ENCODE measurements around the gene PICK1. TPM values are rescaled to one million over a fixed set of nuclear protein-coding genes. Genes with fewer than 3 reads are reported as not detected.

Gene PICK1
- total RNA-seq, 3 donors from 2014 or later = 42.0 to 61.3 (median 49.9) TPM

GRCh38 chr22:38089474-38089851 lies 32.3 kb downstream of the PICK1 start:
- Histone ChIP-seq H3K27ac (no peak overlapping the region), H3K9me3 (no peaks in the 10 kb centered on the region), H3K27me3 (peaks cover 0 to 4% of the 10 kb centered on the region in 2 donors), H3K36me3 (no peaks in the 10 kb centered on the region), H3K4me1 (peaks cover 0 to 5% of the 10 kb centered on the region in 2 donors), H3K4me3 (peak overlapping the region in 2 of 3 donors; percentile 43 to 66)
- TF ChIP-seq POLR2AphosphoS5 (IDR thresholded peaks at IDR 0.05) (no peak), POLR2A (IDR thresholded peaks at IDR 0.05) (no peak)
- TF ChIP-seq, protein P1, sequence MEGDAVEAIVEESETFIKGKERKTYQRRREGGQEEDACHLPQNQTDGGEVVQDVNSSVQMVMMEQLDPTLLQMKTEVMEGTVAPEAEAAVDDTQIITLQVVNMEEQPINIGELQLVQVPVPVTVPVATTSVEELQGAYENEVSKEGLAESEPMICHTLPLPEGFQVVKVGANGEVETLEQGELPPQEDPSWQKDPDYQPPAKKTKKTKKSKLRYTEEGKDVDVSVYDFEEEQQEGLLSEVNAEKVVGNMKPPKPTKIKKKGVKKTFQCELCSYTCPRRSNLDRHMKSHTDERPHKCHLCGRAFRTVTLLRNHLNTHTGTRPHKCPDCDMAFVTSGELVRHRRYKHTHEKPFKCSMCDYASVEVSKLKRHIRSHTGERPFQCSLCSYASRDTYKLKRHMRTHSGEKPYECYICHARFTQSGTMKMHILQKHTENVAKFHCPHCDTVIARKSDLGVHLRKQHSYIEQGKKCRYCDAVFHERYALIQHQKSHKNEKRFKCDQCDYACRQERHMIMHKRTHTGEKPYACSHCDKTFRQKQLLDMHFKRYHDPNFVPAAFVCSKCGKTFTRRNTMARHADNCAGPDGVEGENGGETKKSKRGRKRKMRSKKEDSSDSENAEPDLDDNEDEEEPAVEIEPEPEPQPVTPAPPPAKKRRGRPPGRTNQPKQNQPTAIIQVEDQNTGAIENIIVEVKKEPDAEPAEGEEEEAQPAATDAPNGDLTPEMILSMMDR (IDR thresholded peaks at IDR 0.05) = no peak
- intact Hi-C loops (cut with DNase I; ENCODE audit: low total_unique reads) = no loop called here
- no peak for DNase-seq (ENCODE audit: low spot score in 2 of 2)

- H3K27ac ChIP-seq = no peak overlapping the region
- no peaks in the 10 kb centered on the region for H3K36me3 ChIP-seq
- no peak for TF ChIP-seq POLR2AphosphoS5 (IDR thresholded peaks at IDR 0.05)
- TF ChIP-seq, protein P1 (IDR thresholded peaks at IDR 0.05) = no peak
- no peak for TF ChIP-seq POLR2A (IDR thresholded peaks at IDR 0.05)
- DNase-seq (ENCODE audit: low spot score in 2 of 2) = no peak
- no peaks in the 10 kb centered on the region for H3K9me3 ChIP-seq
- H3K4me1 ChIP-seq = no peaks in the 10 kb centered on the region
- H3K27me3 ChIP-seq = no peaks in the 10 kb centered on the region
- no peak overlapping the region for H3K4me3 ChIP-seq
- intact Hi-C loops (cut with DNase I; ENCODE audit: low total_unique reads) = no loop called here
Measured at GRCh38 chr22:38097058-38097457, 39.9 kb downstream of the PICK1 start.

- Histone ChIP-seq H3K27ac (peak overlapping the region in 1 of 2 donors; percentile 16), H3K4me1 (no peaks in the 10 kb centered on the region), H3K4me3 (no peak overlapping the region), H3K9me3 (no peaks in the 10 kb centered on the region), H3K36me3 (no peaks in the 10 kb centered on the region), H3K27me3 (no peaks in the 10 kb centered on the region)
- no peak for DNase-seq (ENCODE audit: low spot score in 2 of 2)
- TF ChIP-seq, protein P1 (IDR thresholded peaks at IDR 0.05) = no peak
- TF ChIP-seq POLR2AphosphoS5 (IDR thresholded peaks at IDR 0.05) (no peak), POLR2A (IDR thresholded peaks at IDR 0.05) (no peak)
- intact Hi-C loops (cut with DNase I; ENCODE audit: low total_unique reads) = no loop called here
Measured at GRCh38 chr22:38097557-38098409, 40.6 kb downstream of the PICK1 start.

DNA sequence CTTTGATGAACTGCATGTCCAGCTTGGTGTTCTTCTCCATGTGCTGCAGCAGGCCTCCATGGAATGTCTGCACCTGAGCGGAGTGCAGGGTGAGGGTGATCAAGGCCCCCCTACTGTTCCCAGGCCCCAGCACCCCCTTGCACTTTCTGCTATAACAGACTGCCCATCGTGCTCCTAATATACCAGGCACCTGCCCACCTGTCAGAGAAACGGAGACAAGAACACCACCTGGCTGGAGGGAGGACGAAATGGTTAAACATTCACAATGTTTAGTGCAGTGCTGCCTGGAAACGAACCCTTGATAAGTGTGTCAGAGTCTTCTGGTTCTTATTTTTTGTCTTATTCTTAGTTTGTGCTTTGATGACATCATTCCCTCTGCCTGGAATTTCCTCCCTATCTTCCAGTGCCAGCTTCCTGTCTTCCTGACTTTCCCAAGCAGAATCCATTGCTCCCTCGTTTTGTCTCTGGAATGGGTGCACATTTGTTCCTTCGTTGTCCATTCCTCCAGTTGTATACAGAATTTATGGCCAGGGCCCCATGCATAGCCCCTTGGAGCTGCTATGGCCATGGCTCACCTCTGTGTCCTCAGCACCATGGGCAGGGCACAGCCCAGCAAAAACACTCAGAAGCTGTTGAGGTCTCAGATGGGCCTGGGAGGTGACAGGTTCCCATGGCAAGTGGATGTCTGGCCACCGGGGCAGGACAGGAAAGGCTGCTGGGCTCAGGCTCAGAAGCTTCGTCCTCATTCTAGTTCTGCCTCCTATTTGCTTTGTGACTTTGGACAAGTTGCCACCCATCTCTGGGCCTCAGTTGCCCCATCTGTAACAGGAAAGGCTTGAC lies 41.4 kb downstream of the PICK1 start:
- H3K27ac ChIP-seq = peak overlapping the region in 1 of 2 donors; percentile 16
- intact Hi-C loops (cut with DNase I; ENCODE audit: low total_unique reads) = no loop called here
- no peak overlapping the region for H3K4me3 ChIP-seq
- no peaks in the 10 kb centered on the region for H3K9me3 ChIP-seq
- no peak for TF ChIP-seq POLR2AphosphoS5 (IDR thresholded peaks at IDR 0.05)
- TF ChIP-seq, protein P1 (IDR thresholded peaks at IDR 0.05) = no peak
- no peak for TF ChIP-seq POLR2A (IDR thresholded peaks at IDR 0.05)
- H3K36me3 ChIP-seq = no peaks in the 10 kb centered on the region
- H3K27me3 ChIP-seq = no peaks in the 10 kb centered on the region
- H3K4me1 ChIP-seq = no peaks in the 10 kb centered on the region
- no peak for DNase-seq (ENCODE audit: low spot score in 2 of 2)

DNA sequence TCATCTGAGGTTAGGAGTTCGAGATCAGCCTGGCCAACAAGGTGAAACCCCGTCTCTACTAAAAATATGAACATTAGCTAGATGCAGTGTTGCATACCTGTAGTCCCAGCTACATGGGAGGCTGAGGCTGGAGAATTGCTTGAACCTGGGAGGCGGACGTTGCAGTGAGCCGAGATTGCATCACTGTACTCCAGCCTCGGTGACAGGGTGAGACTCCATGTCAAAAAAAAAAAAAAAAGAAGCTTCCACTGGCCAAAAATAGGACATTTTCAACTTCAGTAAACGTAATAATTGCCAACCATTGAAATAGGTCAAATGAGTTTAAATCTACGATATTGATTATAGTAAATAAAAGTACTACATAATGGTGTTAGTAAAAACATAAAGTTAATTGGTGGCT lies 46.4 kb downstream of the PICK1 start:
- Histone ChIP-seq H3K27me3 (no peaks in the 10 kb centered on the region), H3K27ac (no peak overlapping the region), H3K4me1 (no peaks in the 10 kb centered on the region), H3K4me3 (no peak overlapping the region), H3K9me3 (no peaks in the 10 kb centered on the region), H3K36me3 (no peaks in the 10 kb centered on the region)
- TF ChIP-seq, protein P1 (IDR thresholded peaks at IDR 0.05) = no peak
- TF ChIP-seq POLR2AphosphoS5 (IDR thresholded peaks at IDR 0.05) (no peak), POLR2A (IDR thresholded peaks at IDR 0.05) (no peak)
- DNase-seq (ENCODE audit: low spot score in 2 of 2) = no peak
- intact Hi-C loops (cut with DNase I; ENCODE audit: low total_unique reads) = no loop called here
